ENCODE data around the gene IGF2.

DNA sequence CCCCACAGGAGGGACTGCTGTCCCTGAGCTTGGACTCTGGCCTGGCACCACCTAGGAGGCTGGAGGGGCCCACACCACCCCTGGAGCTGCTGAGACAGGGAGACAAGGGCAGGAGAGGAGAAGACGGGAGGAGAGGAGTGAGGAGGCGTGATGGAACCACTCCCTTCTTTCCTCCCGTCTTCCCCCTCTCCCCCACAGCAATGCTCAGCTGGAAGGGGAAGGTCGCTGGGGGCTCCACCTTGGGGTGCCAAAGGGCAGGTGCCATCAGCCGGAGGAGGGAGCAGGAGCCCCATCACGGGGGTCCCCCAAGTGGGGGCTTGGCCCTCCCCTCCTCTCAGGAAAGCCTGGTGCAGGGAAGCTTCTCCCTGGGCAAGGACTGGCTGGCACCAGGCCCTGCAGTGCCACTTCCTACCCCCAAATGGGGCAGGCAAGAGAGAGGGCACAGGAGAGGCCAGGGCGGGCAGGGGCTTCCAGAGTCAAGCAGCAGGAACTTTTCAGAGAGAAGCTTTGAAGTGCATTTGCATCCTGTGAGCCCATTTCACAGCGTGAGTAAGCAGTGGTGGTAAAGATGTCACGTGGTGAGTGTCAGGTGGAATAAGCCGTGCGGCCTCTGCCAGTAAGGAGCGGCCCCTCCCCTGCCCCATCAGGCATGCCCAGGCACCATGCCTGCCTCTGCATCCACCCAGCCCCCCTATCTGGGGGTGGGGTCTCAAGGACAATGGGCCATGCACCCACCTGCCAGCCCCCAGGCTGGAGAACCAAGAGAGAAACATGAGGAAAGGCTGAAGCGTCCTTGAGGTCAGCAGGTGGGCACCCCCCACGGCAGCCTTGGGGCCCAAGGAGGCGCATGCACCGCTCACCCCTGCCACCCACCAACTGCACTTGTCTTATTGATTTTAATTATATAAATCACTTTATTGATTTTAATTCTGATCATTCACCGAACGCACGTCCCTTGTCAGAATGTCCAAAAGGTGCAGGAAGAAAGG is 4.9 kb downstream of the IGF2 start:
- no peak for TF ChIP-seq POLR2A (IDR thresholded peaks at IDR 0.05)
- no peak for TF ChIP-seq CTCF (IDR thresholded peaks at IDR 0.05)
